ENCODE data around the gene FREM2.

Gene FREM2

DNA sequence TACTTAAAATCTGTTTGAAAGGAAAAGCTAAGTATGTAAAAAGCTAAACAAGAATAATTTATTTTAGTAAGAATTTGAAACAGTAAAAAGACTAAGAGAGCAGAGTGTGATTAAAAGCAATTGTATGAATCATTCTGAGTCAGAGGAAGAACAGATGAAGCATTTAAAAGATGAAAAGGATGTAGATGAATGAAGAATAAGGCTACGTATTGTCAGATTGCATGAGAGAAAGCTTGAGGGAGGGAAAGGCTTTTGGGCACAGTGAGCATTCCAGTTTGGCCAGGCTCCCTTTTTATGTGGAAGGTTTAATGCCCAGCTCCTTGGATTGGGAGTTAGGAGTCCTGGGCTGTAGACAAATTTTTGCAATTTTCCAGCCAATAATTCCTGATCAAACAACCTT lies 117.7 kb downstream of the FREM2 start:
- no peak for TF ChIP-seq NFRKB (IDR thresholded peaks at IDR 0.05)
- ChIA-PET CTCF (no interaction called here), POLR2A (no interaction called here)
- DNase-seq (ENCODE audit: extremely low spot score): no peak

DNA sequence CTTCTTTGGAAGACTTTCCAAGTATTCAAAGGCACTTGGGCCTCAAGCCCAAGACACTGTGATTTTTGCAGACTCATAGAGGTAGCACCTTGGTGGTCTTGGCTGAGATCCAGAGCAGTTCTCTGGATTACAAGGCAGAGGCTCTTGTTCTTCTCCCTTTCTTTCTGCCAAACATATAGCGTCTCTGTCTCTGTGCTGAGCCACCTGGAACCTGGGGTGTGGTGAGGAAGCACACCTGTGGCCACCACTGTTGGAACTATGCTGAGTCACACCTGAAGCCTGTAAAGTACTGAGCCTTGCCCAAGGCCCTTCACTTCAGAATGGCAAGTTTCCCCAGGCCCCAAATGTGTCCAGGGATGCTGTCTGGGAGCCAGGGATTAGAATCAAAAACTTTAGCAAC lies 127.5 kb downstream of the FREM2 start:
- no peak for DNase-seq (ENCODE audit: extremely low spot score)
- POLR2A ChIA-PET: no interaction called here
- CTCF ChIA-PET: no interaction called here
- TF ChIP-seq FOXM1 (IDR thresholded peaks at IDR 0.05; ENCODE audit: borderline replicate concordance) (no peak), NFRKB (IDR thresholded peaks at IDR 0.05) (no peak)

DNA sequence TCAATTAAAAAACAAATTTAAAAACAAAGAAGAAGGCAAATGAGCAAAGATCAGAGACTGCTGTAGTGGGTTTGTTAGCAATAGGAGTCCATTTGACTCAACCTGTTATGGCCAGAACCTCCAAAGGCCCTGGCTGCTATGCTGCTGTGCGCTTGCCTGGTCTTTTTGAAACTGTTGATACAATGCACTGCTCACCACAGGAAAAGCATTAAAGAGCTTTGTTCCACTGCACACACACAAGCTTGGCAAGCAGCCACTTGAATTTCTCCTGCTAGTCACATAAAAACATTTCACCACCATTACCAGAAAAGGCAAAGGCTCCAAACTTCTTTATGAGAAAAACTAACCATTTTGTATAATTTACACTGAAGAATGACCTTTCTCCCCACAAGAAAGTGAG lies 132.2 kb downstream of the FREM2 start:
- POLR2A ChIA-PET: no interaction called here
- DNase-seq (ENCODE audit: extremely low spot score): no peak
- TF ChIP-seq LEF1 (IDR thresholded peaks at IDR 0.05; ENCODE audit: borderline replicate concordance) (no peak), FOXM1 (IDR thresholded peaks at IDR 0.05; ENCODE audit: borderline replicate concordance) (no peak), ARNT (IDR thresholded peaks at IDR 0.05) (no peak), TARDBP (IDR thresholded peaks at IDR 0.05) (no peak), ELF4 (IDR thresholded peaks at IDR 0.05) (no peak)
- CTCF ChIA-PET: no interaction called here

DNA sequence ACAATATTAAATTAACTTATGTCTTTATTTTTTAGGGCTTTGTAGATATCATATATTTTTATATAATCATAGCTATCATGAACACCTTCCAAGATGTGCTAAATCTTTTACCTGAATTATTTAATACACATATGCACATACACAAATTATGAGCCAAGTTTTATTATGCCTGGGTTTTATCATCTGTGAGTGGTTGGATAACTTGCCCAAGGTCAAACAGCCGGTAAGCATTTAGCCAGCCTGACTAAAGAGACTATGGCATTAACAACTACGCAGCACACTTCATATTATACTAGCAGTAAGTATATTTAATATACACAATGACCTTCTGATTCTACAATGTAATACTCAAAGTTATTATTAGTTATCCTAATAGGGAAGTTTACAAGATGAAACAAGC lies 132.7 kb downstream of the FREM2 start:
- CTCF ChIA-PET: no interaction called here
- no peak for DNase-seq (ENCODE audit: extremely low spot score)

DNA sequence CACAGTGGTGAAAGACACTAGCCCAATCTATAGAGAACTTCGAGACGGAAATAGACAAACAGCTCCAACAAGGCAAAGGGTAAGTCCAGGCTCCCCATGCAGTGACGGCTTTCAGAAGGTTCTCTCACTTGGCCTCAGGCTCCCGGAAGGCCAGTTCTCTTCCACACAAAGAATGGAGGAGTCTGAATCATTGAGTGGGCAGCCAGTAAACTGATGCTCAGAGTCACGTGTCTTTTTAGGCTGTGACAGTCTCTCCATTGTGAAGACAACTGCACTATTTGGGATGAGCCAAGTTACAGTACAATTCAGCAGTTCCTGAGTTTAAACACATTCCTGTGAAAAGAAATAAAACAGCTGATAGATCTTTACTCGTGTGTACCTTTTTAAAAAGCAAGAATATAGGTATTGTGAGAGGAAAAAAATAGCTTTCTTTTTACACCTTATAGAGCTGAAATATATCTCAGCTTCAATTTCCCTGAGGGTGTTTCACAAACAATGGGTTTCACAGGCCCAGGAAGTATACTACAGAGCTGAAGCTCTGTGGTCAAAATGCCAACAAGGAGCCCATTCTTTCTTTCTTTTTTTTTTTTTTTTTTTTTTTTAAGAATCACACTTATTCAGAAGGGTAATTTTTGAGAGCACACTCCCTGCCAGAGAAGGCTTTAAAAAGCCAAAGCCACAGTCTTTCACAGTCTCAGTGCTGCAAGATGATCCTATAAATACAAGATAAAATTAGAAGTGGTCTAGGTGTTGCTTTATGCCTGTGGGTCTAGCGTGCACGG lies 135.1 kb downstream of the FREM2 start:
- TF ChIP-seq ARNT (IDR thresholded peaks at IDR 0.05) (no peak), BHLHE40 (IDR thresholded peaks at IDR 0.05; ENCODE audit: borderline replicate concordance) (no peak), SP1 (IDR thresholded peaks at IDR 0.05) (no peak), FOXM1 (IDR thresholded peaks at IDR 0.05; ENCODE audit: borderline replicate concordance) (no peak), CTBP1 (IDR thresholded peaks at IDR 0.05; ENCODE audit: borderline replicate concordance) (no peak), TARDBP (IDR thresholded peaks at IDR 0.05) (no peak), ZNF384 (IDR thresholded peaks at IDR 0.05) (no peak), FOXA1 (IDR thresholded peaks at IDR 0.05) (no peak), ELF4 (IDR thresholded peaks at IDR 0.05) (no peak), LEF1 (IDR thresholded peaks at IDR 0.05; ENCODE audit: borderline replicate concordance) (no peak), NFRKB (IDR thresholded peaks at IDR 0.05) (no peak), L3MBTL2 (conservative IDR thresholded peaks at IDR 0.05) (no peak), FOXK2 (IDR thresholded peaks at IDR 0.05) (no peak), HDGF (IDR thresholded peaks at IDR 0.05; ENCODE audit: borderline replicate concordance) (no peak), SUZ12 (IDR thresholded peaks at IDR 0.05) (no peak)
- TF ChIP-seq, protein P1, sequence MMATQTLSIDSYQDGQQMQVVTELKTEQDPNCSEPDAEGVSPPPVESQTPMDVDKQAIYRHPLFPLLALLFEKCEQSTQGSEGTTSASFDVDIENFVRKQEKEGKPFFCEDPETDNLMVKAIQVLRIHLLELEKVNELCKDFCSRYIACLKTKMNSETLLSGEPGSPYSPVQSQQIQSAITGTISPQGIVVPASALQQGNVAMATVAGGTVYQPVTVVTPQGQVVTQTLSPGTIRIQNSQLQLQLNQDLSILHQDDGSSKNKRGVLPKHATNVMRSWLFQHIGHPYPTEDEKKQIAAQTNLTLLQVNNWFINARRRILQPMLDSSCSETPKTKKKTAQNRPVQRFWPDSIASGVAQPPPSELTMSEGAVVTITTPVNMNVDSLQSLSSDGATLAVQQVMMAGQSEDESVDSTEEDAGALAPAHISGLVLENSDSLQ (IDR thresholded peaks at IDR 0.05): no peak
- ChIA-PET CTCF (no interaction called here), POLR2A (no interaction called here)
- no peak for DNase-seq (ENCODE audit: extremely low spot score)

More for the DNA sequence above, 132.7 kb downstream of the FREM2 start:
- TF ChIP-seq SP1 (IDR thresholded peaks at IDR 0.05) (no peak), BHLHE40 (IDR thresholded peaks at IDR 0.05; ENCODE audit: borderline replicate concordance) (no peak)
- POLR2A ChIA-PET: no interaction called here

DNA sequence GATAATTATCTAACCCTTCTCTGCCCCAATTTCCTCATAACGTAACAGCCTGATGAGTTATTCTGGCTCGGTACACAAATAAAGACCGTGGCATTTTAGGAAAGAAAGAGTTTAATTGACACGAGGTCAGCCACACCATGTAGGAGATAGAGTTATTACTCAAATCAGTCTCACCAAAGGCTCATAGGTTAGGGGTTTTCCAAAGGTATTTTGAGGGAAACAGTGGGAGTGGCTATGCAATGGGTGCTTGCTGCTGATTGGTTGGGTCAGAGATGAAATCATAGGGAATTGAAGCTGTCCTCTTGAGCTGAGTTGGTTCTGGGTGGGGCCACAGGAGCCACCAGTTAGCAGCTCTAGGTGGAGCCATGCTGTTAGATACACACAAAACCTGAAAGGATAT lies 137.5 kb downstream of the FREM2 start:
- ChIA-PET CTCF (no interaction called here), POLR2A (no interaction called here)
- DNase-seq (ENCODE audit: extremely low spot score): no peak
- TF ChIP-seq SUZ12 (IDR thresholded peaks at IDR 0.05): no peak
- no peak for TF ChIP-seq NFRKB (IDR thresholded peaks at IDR 0.05)
- no peak for TF ChIP-seq FOXK2 (IDR thresholded peaks at IDR 0.05)
- no peak for TF ChIP-seq FOXM1 (IDR thresholded peaks at IDR 0.05; ENCODE audit: borderline replicate concordance)
- no peak for TF ChIP-seq TARDBP (IDR thresholded peaks at IDR 0.05)
- TF ChIP-seq FOXA1 (IDR thresholded peaks at IDR 0.05): no peak
- TF ChIP-seq ELF4 (IDR thresholded peaks at IDR 0.05): no peak
- no peak for TF ChIP-seq L3MBTL2 (conservative IDR thresholded peaks at IDR 0.05)
- TF ChIP-seq CTBP1 (IDR thresholded peaks at IDR 0.05; ENCODE audit: borderline replicate concordance): no peak
- TF ChIP-seq ARNT (IDR thresholded peaks at IDR 0.05): no peak
- TF ChIP-seq, protein P1 (IDR thresholded peaks at IDR 0.05): no peak
- TF ChIP-seq ZNF384 (IDR thresholded peaks at IDR 0.05): no peak
- TF ChIP-seq BHLHE40 (IDR thresholded peaks at IDR 0.05; ENCODE audit: borderline replicate concordance): no peak
- TF ChIP-seq LEF1 (IDR thresholded peaks at IDR 0.05; ENCODE audit: borderline replicate concordance): no peak
- TF ChIP-seq SP1 (IDR thresholded peaks at IDR 0.05): no peak
- TF ChIP-seq HDGF (IDR thresholded peaks at IDR 0.05; ENCODE audit: borderline replicate concordance): no peak

DNA sequence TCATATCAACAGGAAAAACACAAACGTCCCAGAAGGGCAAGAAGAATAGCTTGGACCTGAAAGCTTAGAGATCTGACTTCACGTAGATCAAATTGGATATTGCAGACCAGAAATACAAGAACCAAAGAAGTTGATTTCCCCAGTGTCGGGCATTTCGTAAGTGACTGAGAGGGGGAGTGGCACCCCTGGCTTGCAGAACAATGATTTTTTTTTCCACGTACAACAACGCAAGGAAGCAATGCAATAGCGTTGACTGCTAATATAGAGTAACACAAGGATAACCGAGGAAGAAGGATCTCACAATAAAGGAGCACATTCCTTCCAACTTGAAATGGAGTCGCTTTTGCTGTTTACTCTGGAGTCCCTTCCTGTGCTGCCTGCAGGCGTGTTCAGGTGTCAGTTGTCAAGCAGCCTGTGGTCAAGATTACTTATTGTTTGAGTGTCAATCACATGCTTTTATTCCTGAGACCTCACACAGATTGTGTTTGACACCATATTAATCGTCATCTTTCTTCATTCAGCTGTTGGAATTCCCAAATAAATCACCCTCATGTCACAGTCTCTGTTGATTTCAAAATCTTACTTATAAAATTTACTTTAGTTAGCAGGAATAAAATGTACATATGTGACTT lies 139.4 kb downstream of the FREM2 start:
- TF ChIP-seq SUZ12 (IDR thresholded peaks at IDR 0.05): no peak
- TF ChIP-seq ZNF384 (IDR thresholded peaks at IDR 0.05): no peak
- TF ChIP-seq, protein P1 (IDR thresholded peaks at IDR 0.05): peak; percentile 57
- no peak for DNase-seq (ENCODE audit: extremely low spot score)
- ChIA-PET POLR2A (no interaction called here), CTCF (no interaction called here)
